GM10266 (cell line): ENCODE measurements around the gene EXOSC9.

Experiments
- DNase-seq: peaks from one replicate; pipeline ENCODE4 v3.0.0; 2012; ENCODE audit errors: extremely low spot score
- TF ChIP-seq, protein P1 (sequence below): IDR thresholded peaks from 2 replicates; pipeline ENCODE4 v1.5.1; 2012; ENCODE audit warnings: mild to moderate bottlenecking, low read depth; ENCODE audit not compliant: control insufficient read depth, insufficient read depth; ENCODE audit errors: missing control alignments

Gene EXOSC9

DNA sequence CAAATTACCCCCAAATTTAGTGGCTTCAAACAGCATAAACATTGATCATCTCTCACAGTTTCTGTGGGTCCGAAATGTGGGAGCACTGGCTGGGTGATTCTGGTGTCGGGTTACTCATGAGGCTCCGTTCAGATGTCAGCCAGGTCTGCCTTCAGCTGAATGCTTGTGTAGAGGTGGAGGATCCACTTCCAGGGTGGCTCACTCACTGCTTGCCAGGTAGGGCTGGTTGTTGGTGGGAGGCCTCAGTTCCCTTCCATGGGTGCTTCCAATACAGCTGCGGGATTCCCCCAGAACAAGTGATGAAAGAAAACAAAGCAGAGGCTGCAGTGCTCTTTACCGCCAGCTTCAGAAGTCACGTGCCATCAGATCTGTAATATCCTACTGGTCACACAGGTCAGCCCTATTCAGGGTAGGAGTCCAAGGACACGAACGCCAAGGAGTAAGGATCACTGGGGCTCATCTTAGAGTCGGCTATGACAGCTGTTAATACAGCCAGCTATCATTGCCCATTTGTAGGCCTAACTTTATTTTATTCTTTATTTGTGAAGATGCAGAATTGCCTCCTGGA is 35.1 kb upstream of the EXOSC9 start:
- no peak for DNase-seq
- TF ChIP-seq, protein P1, sequence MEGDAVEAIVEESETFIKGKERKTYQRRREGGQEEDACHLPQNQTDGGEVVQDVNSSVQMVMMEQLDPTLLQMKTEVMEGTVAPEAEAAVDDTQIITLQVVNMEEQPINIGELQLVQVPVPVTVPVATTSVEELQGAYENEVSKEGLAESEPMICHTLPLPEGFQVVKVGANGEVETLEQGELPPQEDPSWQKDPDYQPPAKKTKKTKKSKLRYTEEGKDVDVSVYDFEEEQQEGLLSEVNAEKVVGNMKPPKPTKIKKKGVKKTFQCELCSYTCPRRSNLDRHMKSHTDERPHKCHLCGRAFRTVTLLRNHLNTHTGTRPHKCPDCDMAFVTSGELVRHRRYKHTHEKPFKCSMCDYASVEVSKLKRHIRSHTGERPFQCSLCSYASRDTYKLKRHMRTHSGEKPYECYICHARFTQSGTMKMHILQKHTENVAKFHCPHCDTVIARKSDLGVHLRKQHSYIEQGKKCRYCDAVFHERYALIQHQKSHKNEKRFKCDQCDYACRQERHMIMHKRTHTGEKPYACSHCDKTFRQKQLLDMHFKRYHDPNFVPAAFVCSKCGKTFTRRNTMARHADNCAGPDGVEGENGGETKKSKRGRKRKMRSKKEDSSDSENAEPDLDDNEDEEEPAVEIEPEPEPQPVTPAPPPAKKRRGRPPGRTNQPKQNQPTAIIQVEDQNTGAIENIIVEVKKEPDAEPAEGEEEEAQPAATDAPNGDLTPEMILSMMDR: no peak

DNA sequence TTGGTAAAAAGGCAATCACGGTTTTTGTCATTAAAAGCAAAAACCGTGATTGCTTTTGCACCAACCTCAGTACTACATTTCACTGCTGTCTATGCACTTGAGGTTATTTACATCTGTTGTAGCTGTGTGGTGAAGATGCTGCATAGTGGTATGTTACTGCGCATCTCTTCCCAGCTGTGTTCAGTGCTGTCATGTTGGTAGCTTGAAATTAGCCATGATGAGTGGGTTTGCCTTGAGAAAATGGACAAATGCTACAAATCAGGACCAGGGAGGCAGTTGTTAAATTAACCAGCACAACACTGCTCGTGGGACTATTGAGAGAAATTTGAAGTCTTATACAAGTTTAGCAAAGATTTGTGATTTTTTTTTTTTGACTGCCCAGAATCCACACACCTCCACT is 34.0 kb upstream of the EXOSC9 start:
- TF ChIP-seq, protein P1: no peak

DNA sequence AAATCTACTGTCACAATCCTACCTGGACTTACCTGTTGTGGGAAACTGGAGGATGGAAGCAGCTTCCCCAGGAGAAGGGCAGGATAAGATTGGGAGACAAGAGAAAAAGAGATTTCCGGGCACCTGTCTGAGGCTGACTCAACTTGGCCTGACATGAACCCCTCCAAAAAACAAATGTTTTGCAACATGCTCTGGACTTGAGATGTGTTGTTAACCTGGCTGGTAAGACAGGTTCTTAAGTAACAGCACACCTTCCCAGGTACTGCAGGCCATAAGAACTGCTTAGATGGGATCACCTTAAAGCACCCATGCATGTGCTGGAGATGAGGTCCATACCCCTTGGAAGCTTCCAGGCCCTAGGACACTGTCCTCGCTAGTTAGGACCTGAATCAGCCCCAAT is 31.8 kb upstream of the EXOSC9 start:
- TF ChIP-seq, protein P1: no peak
- no peak for DNase-seq

More for the DNA sequence above, 34.0 kb upstream of the EXOSC9 start:
- DNase-seq: no peak

DNA sequence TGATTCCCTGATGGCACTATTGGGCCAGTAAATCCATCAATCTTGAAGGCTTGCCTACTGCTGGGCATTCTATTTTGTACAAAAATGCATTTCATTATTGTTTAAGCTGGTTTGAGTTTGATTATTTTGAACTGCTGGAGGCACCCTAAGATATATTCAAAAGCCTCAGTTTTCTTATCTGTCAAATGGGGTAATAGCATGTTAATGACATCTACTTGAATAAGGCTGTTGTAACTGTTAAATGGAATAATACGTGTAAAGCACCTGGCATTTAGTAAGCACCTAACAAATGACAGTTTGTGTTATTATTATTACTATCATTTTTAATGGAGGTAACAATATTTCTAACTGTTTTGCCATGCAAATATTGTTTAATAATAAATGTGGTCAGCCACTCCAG is 29.3 kb upstream of the EXOSC9 start:
- TF ChIP-seq, protein P1: no peak
- DNase-seq: no peak

DNA sequence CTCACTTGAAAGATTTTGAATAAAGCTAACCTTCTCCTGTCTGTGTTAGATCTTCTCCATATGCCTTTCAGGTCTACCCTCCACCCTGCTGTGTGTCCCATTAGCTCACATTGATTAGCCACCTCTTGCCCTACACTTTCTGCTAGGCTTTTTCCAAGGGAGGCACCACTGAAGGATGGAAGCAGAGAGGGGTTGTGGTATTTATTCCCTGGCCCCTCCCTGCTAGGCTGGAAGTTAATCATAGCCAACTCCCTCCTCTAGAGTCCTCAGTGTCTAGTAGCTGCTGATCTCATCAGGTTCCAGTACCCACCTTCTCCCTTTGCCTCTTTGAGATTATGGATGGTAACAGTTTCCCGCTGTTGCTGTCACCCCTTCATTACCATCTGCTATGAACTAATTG is 27.2 kb upstream of the EXOSC9 start:
- TF ChIP-seq, protein P1: no peak
- no peak for DNase-seq

DNA sequence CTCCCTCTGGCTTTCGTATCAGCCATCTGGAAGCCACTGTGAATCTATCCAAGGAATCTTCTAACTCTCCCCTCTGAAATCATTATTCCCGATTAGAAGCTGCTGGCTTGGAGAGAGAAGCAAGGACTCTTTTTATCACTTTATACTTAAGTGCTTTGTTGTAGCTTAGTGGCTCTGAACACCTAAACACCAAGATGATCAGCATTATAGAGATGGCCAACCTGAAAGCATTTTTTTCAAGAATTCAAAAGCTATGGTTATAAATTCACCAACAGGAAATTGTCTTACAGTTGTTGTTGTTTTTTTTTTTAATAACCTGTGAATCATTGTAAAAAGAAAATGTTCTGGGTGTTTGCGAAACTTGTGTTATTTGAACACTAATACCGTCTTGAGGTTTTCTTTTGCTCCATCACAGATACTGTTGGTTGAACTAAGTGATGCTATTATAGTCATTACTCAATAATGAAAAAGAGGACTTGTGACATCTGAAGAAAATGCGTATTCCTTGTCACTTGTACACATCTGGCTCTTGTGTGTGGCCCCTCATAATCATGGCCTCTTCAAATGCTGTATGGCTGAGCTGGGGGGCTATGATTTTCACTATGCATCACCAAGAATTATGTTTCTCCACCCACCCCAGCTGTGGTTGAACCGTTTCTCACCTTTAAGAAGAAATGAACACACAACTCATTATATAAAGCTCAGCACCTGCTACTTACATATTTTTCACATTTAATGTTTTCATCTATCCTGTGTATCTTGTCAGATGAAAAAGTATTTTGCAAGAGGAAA is 24.3 kb upstream of the EXOSC9 start:
- no peak for DNase-seq
- TF ChIP-seq, protein P1: no peak

DNA sequence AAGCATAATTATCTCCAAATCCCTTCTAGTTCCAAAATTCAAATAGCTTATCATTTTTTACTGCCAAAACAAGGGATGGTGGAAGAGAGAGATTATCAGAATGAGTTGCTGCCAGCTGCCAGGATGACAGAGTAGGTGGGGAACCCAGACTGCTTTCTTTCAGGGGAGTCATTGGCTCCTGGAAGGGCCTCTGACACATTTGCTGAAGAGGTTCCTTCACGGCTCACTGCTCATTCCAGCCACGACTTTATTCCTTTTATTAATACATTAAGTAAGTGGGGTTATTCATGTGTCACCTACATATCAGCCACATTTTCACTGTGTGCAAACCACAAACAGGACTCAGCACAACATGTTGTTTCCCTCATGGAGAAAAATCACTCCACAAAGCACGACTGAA is 23.5 kb upstream of the EXOSC9 start:
- DNase-seq: no peak
- TF ChIP-seq, protein P1: no peak
